Activated T-cell treated with anti-CD3 and anti-CD28 coated beads, Interleukin-2, amount 50 U/mL, for 4 hours (primary cell): ENCODE results near the gene PFDN2. TPM values are rescaled to one million over a fixed set of nuclear protein-coding genes. Genes with fewer than 3 reads are reported as not detected.
"Not testable (repeated sequence)": the region's sequence is repeated elsewhere in the genome, so short reads cannot be mapped to it uniquely, and the experiment has no call there.

Experiments
- ATAC-seq, 2 donors: fragments of 200-7000 bp; cut with Tn5 transposase; one replicate each; pipeline ENCODE4 v1.10.0; 2021
- DNase-seq: peaks from one replicate; pipeline ENCODE4 v3.0.0-alpha.2; 2020
- H3K27me3 Mint-ChIP-seq: one replicate; pipeline ENCODE4 v1.8.0; 2021; ENCODE audit warnings: low read depth, mixed read lengths
- H3K36me3 Mint-ChIP-seq: one replicate; pipeline ENCODE4 v1.8.0; 2022; ENCODE audit warnings: mixed read lengths; ENCODE audit not compliant: insufficient read depth
- H3K4me1 Mint-ChIP-seq: one replicate; pipeline ENCODE4 v1.8.0; 2021; ENCODE audit warnings: low read depth, mixed read lengths
- H3K4me3 Mint-ChIP-seq: one replicate; pipeline ENCODE4 v1.8.0; 2021; ENCODE audit warnings: mild to moderate bottlenecking, moderate library complexity, mixed read lengths
- H3K9me3 Mint-ChIP-seq: one replicate; pipeline ENCODE4 v1.8.0; 2021; ENCODE audit warnings: mixed read lengths
- total RNA-seq, 3 donors: library from RNA; stranded (reverse); gene quantifications; one replicate each; pipeline ENCODE4 v1.2.1, GENCODE V29; 2021

The PFDN2 gene
- total RNA-seq, 3 donors from 2014 or later, result 231 to 238 (median 235) TPM

- ATAC-seq (no peak), DNase-seq (no peak)
- Mint-ChIP-seq H3K4me1 (peaks cover 37% of the 10 kb centered on the region), H3K27me3 (no peaks in the 10 kb centered on the region), H3K36me3 (no peaks in the 10 kb centered on the region), H3K4me3 (no peak overlapping the region), H3K9me3 (no peaks in the 10 kb centered on the region)
Observed at GRCh38 chr1:161072751-161073449, 44.9 kb downstream of the PFDN2 start.

DNA sequence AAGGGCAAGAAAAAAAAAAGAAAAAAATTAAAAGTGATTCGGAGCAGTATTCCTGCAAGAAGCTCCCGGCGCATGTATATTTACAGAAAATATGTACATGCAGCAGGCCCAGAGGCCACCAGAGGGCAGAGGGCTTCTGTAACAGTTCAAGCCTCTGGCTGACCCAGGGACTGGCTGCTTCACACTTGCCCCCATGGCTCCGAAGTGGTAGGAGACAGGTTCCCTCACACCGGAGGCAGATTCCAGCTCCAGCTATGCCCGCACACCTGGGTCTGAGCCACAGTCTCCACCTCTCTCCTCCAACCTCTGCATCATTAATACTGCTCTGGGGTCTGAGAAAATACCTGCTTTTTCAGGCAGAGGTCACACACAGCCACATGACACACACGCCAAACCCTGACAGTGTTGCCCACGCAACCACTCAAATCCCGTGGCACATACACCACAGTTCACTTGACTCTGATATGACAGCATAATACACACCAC, 45.9 kb downstream of the PFDN2 start:
- Mint-ChIP-seq H3K4me3 (no peak overlapping the region), H3K9me3 (no peaks in the 10 kb centered on the region), H3K36me3 (peaks cover under 1% of the 10 kb centered on the region), H3K27me3 (no peaks in the 10 kb centered on the region), H3K4me1 (peaks cover 45% of the 10 kb centered on the region)
- DNase-seq (peak; percentile 37), ATAC-seq (no peak)

GRCh38 chr1:161070761-161071160, 47.1 kb downstream of the PFDN2 start:
- Mint-ChIP-seq H3K27me3 (no peaks in the 10 kb centered on the region), H3K4me1 (peaks cover 54% of the 10 kb centered on the region), H3K9me3 (no peaks in the 10 kb centered on the region), H3K36me3 (peaks cover 4% of the 10 kb centered on the region), H3K4me3 (no peak overlapping the region)
- no peak for DNase-seq
- ATAC-seq, result no peak

- Mint-ChIP-seq H3K27me3 (no peaks in the 10 kb centered on the region), H3K4me3 (peak within 1 kb of the TSS; percentile 95), H3K9me3 (no peaks in the 10 kb centered on the region), H3K36me3 (peaks cover 4% of the 10 kb centered on the region), H3K4me1 (peaks cover 61% of the 10 kb centered on the region)
- DNase-seq, result peak; percentile 72
- peak; percentile 74 to 81 for ATAC-seq
Observed at GRCh38 chr1:161069731-161070270, 48.0 kb downstream of the PFDN2 start, which contains the start of gene ARHGAP30. ARHGAP30 (minus strand) TSS chr1:161069891; CDS start chr1:161069624, 267 bp downstream.

DNA sequence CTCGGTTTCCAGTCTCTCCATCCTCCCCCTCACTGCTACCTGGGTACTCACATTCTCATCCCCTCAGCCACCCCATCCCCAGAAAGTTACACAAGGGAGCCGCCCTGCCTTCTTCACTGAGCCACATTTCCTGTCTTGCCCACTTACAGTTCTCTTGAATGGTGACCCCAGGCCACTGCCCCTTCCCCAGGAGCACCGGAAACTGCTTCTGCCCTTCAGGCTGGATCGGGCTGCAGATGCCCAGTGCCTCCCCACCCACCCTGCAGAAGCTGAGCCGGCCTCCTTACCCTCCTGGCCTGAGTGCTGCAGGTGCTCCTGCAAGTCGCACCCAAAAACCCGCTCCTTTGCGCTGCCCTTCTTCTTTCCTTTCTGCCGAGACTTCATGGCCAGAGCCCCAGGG, 48.6 kb downstream of the PFDN2 start:
- peak overlapping the region; percentile 95 for H3K4me3 Mint-ChIP-seq
- H3K27me3 Mint-ChIP-seq, result no peaks in the 10 kb centered on the region
- H3K9me3 Mint-ChIP-seq, result no peaks in the 10 kb centered on the region
- peaks cover 66% of the 10 kb centered on the region for H3K4me1 Mint-ChIP-seq
- DNase-seq, result no peak
- ATAC-seq, result peak in 1 of 2 donors; percentile 3
- H3K36me3 Mint-ChIP-seq, result peaks cover 8% of the 10 kb centered on the region

DNA sequence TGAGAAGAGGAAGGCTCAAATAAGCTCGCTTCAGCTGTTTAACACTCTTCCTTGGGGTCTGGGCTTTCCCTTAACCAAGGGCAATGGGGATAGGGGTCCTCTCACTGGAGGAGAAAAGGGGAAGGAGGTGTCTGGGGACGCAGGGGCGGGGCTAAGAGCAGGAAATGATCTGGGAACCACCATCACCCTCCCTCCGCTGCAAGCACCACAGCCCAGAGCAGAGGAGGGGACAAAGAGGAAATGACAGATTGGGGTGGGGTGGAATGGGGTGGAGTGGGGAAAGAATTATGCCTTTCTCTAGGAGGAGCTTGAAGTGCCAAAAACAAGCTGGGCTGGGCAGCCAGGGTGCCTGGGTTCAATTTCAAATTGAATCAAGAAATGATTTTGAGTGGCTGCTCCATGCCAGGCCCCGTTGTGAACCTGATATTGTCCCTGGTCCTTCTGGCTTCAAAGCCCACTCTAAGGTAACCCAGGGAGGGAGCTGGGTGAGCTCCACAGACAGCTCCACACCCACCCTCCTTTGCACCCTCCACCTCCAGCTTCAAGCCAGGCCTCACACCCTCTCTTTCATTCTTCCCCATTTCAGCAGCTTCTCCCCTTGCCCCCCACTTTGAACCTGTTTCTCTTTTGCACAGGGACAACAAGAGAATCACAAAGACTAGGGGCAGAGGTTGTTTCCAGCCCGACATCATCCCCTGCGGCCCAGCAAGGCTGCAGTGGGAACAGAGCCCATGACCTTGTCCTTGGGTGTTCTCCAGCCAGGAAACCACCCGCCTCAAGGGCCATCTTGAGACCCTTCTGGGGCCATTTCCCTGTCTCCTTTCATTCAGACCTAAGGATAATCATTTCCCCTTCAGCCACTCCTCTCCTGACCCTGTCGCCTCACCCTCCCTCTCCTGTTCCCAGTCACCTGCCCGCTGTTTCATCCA, 49.3 kb downstream of the PFDN2 start:
- H3K9me3 Mint-ChIP-seq, result no peaks in the 10 kb centered on the region
- no peaks in the 10 kb centered on the region for H3K27me3 Mint-ChIP-seq
- peaks cover 12% of the 10 kb centered on the region for H3K36me3 Mint-ChIP-seq
- ATAC-seq (peak; percentile 69 to 72), DNase-seq (peak; percentile 72)
- H3K4me3 Mint-ChIP-seq, result peak overlapping the region; percentile 95
- peaks cover 72% of the 10 kb centered on the region for H3K4me1 Mint-ChIP-seq

GRCh38 chr1:161066694-161067093, 51.1 kb downstream of the PFDN2 start:
- DNase-seq (no peak), ATAC-seq (peak; percentile 51)
- Mint-ChIP-seq H3K4me1 (peaks cover 80% of the 10 kb centered on the region), H3K36me3 (peaks cover 16% of the 10 kb centered on the region), H3K27me3 (no peaks in the 10 kb centered on the region), H3K9me3 (no peaks in the 10 kb centered on the region), H3K4me3 (peak overlapping the region; percentile 95)

- not testable (repeated sequence) for H3K4me3 Mint-ChIP-seq, H3K27me3 Mint-ChIP-seq, DNase-seq, H3K9me3 Mint-ChIP-seq, ATAC-seq
- peaks cover 79% of the 10 kb centered on the region for H3K4me1 Mint-ChIP-seq
- H3K36me3 Mint-ChIP-seq, result peaks cover 16% of the 10 kb centered on the region
Observed at GRCh38 chr1:161065681-161066080, 52.2 kb downstream of the PFDN2 start.

DNA sequence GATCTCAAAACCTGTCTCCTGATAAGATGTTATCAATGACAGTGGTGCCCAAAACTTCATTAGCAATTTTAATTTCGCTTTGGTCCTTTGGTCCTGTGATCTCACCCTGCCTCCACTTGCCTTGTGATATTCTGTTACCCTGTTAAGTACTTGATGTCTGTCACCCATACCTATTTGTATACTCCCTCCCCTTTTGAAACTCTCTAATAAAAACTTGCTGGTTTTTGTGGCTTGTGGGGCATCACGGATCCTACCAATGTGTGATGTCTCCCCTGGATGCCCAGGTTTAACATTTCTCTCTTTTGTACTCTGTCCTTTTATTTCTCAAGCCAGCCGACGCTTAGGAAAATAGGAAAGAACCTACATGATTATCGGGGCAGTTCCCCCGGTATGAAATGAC, 53.9 kb downstream of the PFDN2 start:
- ATAC-seq, DNase-seq, H3K9me3 Mint-ChIP-seq, H3K27me3 Mint-ChIP-seq: not testable (repeated sequence)
- peaks cover 21% of the 10 kb centered on the region for H3K36me3 Mint-ChIP-seq
- peak overlapping the region; percentile 62 for H3K4me3 Mint-ChIP-seq
- H3K4me1 Mint-ChIP-seq, result peaks cover 82% of the 10 kb centered on the region

- Mint-ChIP-seq H3K27me3 (no peaks in the 10 kb centered on the region), H3K9me3 (no peaks in the 10 kb centered on the region), H3K36me3 (peaks cover 21% of the 10 kb centered on the region), H3K4me1 (peaks cover 66% of the 10 kb centered on the region), H3K4me3 (no peak overlapping the region)
- DNase-seq (no peak), ATAC-seq (no peak)
Observed at GRCh38 chr1:161061419-161061818, 56.4 kb downstream of the PFDN2 start.

- Mint-ChIP-seq H3K27me3 (no peaks in the 10 kb centered on the region), H3K9me3 (no peaks in the 10 kb centered on the region), H3K36me3 (peaks cover 25% of the 10 kb centered on the region), H3K4me3 (no peak overlapping the region), H3K4me1 (peaks cover 56% of the 10 kb centered on the region)
- DNase-seq (no peak), ATAC-seq (no peak)
Observed at GRCh38 chr1:161059293-161059692, 58.5 kb downstream of the PFDN2 start.

DNA sequence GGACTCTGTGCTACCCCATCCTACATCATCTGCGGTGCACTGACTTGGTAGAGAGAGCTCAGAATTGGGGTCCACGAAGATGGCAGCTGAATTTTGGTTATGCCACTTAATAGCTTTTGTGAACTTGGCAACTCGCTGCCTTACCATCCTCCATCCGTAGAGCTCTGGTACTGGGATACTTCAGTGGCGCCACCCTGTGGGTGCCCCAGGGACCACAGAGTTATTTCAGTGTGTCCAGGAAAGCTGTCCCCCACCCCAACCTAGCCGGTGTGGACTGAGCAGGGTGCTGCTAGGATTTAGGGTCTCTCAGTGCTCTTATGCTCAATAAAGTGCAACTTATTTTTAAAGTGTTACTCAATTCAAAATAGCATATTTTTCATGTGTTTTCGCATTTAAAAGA, 63.0 kb downstream of the PFDN2 start:
- no peak for ATAC-seq
- Mint-ChIP-seq H3K36me3 (peaks cover 37% of the 10 kb centered on the region), H3K4me1 (peaks cover 22% of the 10 kb centered on the region)

DNA sequence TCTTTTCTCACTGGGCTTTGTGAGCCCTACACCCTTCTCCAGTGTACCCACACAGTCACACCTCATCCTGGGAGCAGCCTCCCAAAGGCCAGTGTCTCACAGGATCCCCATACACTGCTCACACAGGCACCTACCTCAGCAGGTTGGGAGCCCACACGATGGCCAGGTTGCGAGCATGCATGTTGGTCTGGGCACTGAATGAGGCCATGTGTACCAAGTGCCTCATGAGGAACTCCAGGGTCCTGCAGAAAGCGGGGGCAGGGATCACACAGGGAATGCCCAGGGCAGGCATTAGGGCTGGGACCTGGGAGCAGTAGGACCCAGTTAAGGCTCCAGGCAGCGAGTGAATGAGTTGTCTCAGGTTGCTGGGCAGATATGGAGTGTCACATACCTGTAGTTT, 63.6 kb downstream of the PFDN2 start:
- H3K4me3 Mint-ChIP-seq, result no peak overlapping the region
- DNase-seq (no peak), ATAC-seq (no peak)
- peaks cover 34% of the 10 kb centered on the region for H3K36me3 Mint-ChIP-seq
- no peaks in the 10 kb centered on the region for H3K9me3 Mint-ChIP-seq
- H3K4me1 Mint-ChIP-seq, result peaks cover 16% of the 10 kb centered on the region
- H3K27me3 Mint-ChIP-seq, result no peaks in the 10 kb centered on the region

More for the DNA sequence above, 63.0 kb downstream of the PFDN2 start:
- Mint-ChIP-seq H3K4me3 (no peak overlapping the region), H3K9me3 (no peaks in the 10 kb centered on the region), H3K27me3 (no peaks in the 10 kb centered on the region)
- DNase-seq, result no peak

GRCh38 chr1:161052899-161053298, 64.9 kb downstream of the PFDN2 start:
- no peaks in the 10 kb centered on the region for H3K9me3 Mint-ChIP-seq
- ATAC-seq, result no peak
- no peaks in the 10 kb centered on the region for H3K27me3 Mint-ChIP-seq
- no peak overlapping the region for H3K4me3 Mint-ChIP-seq
- peaks cover 43% of the 10 kb centered on the region for H3K36me3 Mint-ChIP-seq
- peaks cover 18% of the 10 kb centered on the region for H3K4me1 Mint-ChIP-seq
- no peak for DNase-seq
